HepG2 (cell line): ENCODE measurements around the gene PPP3R1. TPM values are rescaled to one million over a fixed set of nuclear protein-coding genes. Genes with fewer than 3 reads are reported as not detected.

Source experiments
- ATAC-seq: fragments of 200-7000 bp; cut with Tn5 transposase; 3 replicates; pipeline ENCODE4 v1.9.1; 2020; ENCODE audit warnings: mild to moderate bottlenecking, moderate library complexity
- BruUV-seq: library from RNA; stranded (reverse); fragments of 400-500 nt; replicated peaks from 2 replicates; lab custom pipeline; 2021; lab: Mats Ljungman, UMichigan
- CTCF ChIA-PET: fragments of 300-600 bp; formaldehyde crosslinking; extraction: SDS; loops from one replicate; lab custom pipeline; 2021; ENCODE audit warnings: low total read pairs, inconsistent platforms, low intra/inter-chr PET ratio; lab: Yijun Ruan, JAX
- POLR2A ChIA-PET: fragments of 350-600 bp; sonication (Branson Sonifier 250); formaldehyde crosslinking; loops from one replicate; lab custom pipeline; 2020; ENCODE audit warnings: antibody characterized with exemption, inconsistent platforms; lab: Yijun Ruan, JAX
- DNase-seq: peaks from one replicate; pipeline ENCODE4 v3.0.0-alpha.2; 2015; ENCODE audit warnings: low spot score
- FAIRE-seq: peaks from 3 replicates; lab custom pipeline; 2011; peaks lifted over from hg19 to GRCh38; lab: Jason Lieb, UNC
- H2AFZ ChIP-seq: one replicate; pipeline ENCODE4 v1.6.1; 2011; ENCODE audit warnings: low read length, inconsistent platforms
- H3K27ac ChIP-seq: fragments of 300-600 bp; 3 replicates; pipeline ENCODE4 v1.8.0; 2011; ENCODE audit warnings: mixed run types, mild to moderate bottlenecking, mixed read lengths, low read length, inconsistent platforms; ENCODE audit not compliant: insufficient read depth; ENCODE audit errors: extremely low read length
- H3K27me3 ChIP-seq, 2 experiments: fragments of 200-600 bp in 1 of 2; 2 replicates in 1 of 2; 3 replicates in 1 of 2; pipeline versions ENCODE4 v1.6.0 to v1.8.0; 2011; ENCODE audit warnings: low read length in 2 of 2, mild to moderate bottlenecking in 2 of 2, moderate library complexity in 2 of 2, inconsistent platforms in 1 of 2; ENCODE audit not compliant: insufficient read depth in 2 of 2, control insufficient read depth in 1 of 2
- H3K36me3 ChIP-seq, 2 experiments: fragments of 200-600 bp in 1 of 2; replicated peaks in 1 of 2; 2 replicates in 1 of 2; 3 replicates in 1 of 2; pipeline versions ENCODE4 v1.5.1 to v1.8.0; 2011; ENCODE audit warnings: low read length in 2 of 2, inconsistent platforms in 1 of 2; ENCODE audit not compliant: insufficient read depth in 2 of 2, control insufficient read depth in 1 of 2
- H3K4me1 ChIP-seq: 2 replicates; pipeline ENCODE4 v1.5.1; 2012; ENCODE audit warnings: low read length, inconsistent platforms; ENCODE audit not compliant: insufficient read depth
- H3K4me2 ChIP-seq: 2 replicates; pipeline ENCODE4 v1.6.0; 2011; ENCODE audit warnings: low read depth, low read length, inconsistent platforms
- H3K4me3 ChIP-seq, 3 experiments: fragments of 200-600 bp in 1 of 3; sonication (generic), shearing (Covaris generic) in 1 of 3; replicated peaks in 1 of 3; 2 replicates each; pipeline ENCODE4 v1.5.1; 2011 to 2016; ENCODE audit warnings: low read length in 3 of 3, inconsistent platforms in 2 of 3, low read depth in 2 of 3, mild to moderate bottlenecking in 2 of 3, control low read depth in 1 of 3, mixed read lengths in 1 of 3; ENCODE audit not compliant: insufficient read depth in 1 of 3
- H3K79me2 ChIP-seq: one replicate; pipeline ENCODE4 v1.6.1; 2011; ENCODE audit warnings: low read length, inconsistent platforms; ENCODE audit not compliant: insufficient read depth
- H3K9ac ChIP-seq: 2 replicates; pipeline ENCODE4 v1.6.0; 2011; ENCODE audit warnings: mild to moderate bottlenecking, low read depth, low read length, inconsistent platforms; ENCODE audit not compliant: insufficient read depth
- H3K9me3 ChIP-seq: 2 replicates; pipeline ENCODE4 v1.5.1; 2012; ENCODE audit warnings: mild to moderate bottlenecking, low read length
- H4K20me1 ChIP-seq: 2 replicates; pipeline ENCODE4 v1.6.0; 2011; ENCODE audit warnings: inconsistent platforms, mild to moderate bottlenecking, low read length, moderate library complexity; ENCODE audit not compliant: insufficient read depth
- KMT2B ChIP-seq: IDR thresholded peaks from 2 replicates; pipeline ENCODE4 v1.6.1; 2016; ENCODE audit warnings: missing genetic modification reagents, missing compliant biosample characterization
- MED8 ChIP-seq: sonication (generic); formaldehyde crosslinking; IDR thresholded peaks from 2 replicates; pipeline ENCODE4 v1.8.1; 2023; ENCODE audit warnings: mild to moderate bottlenecking, missing genetic modification reagents; ENCODE audit not compliant: insufficient replicate concordance
- NFIC ChIP-seq: IDR thresholded peaks from 2 replicates; pipeline ENCODE4 v1.6.1; 2012; ENCODE audit warnings: mild to moderate bottlenecking, low read length, inconsistent platforms
- PHB2 ChIP-seq: fragments of 450-650 bp; IDR thresholded peaks from 2 replicates; pipeline ENCODE4 v1.6.1; 2018; ENCODE audit not compliant: partially characterized antibody
- PLSCR1 ChIP-seq: sonication (generic); formaldehyde crosslinking; IDR thresholded peaks from 2 replicates; pipeline ENCODE4 v1.5.0; 2020; ENCODE audit warnings: missing genetic modification reagents, mild to moderate bottlenecking, borderline replicate concordance
- SIX4 ChIP-seq: sonication (generic); formaldehyde crosslinking; IDR thresholded peaks from 2 replicates; pipeline ENCODE4 v1.4.0; 2020; ENCODE audit warnings: missing genetic modification reagents
- SMARCE1 ChIP-seq: fragments of 450-650 bp; IDR thresholded peaks from 2 replicates; pipeline ENCODE4 v1.6.1; 2017; ENCODE audit warnings: borderline replicate concordance
- ZEB1 ChIP-seq: IDR thresholded peaks from 2 replicates; pipeline ENCODE4 v1.6.1; 2012; ENCODE audit warnings: mild to moderate bottlenecking, low read depth, inconsistent platforms; ENCODE audit not compliant: insufficient replicate concordance
- ZFP36 ChIP-seq: fragments of 150-350 bp; IDR thresholded peaks from 2 replicates; pipeline ENCODE4 v1.6.1; 2018; ENCODE audit warnings: borderline replicate concordance, low read length, low read depth; ENCODE audit not compliant: partially characterized antibody
- ZHX1 ChIP-seq: sonication (generic); formaldehyde crosslinking; IDR thresholded peaks from 2 replicates; pipeline ENCODE4 v1.8.1; 2022; ENCODE audit warnings: low read depth, mild to moderate bottlenecking, missing genetic modification reagents
- ZNF138 ChIP-seq: sonication (generic); formaldehyde crosslinking; IDR thresholded peaks from 2 replicates; pipeline ENCODE4 v1.5.0; 2020; ENCODE audit warnings: mild to moderate bottlenecking, low read depth, missing genetic modification reagents
- ZNF260 ChIP-seq: sonication (generic); formaldehyde crosslinking; IDR thresholded peaks from 2 replicates; pipeline ENCODE4 v1.4.0; 2020; ENCODE audit warnings: missing genetic modification reagents, low read depth, mild to moderate bottlenecking, borderline replicate concordance
- ZNF510 ChIP-seq: sonication (generic); formaldehyde crosslinking; IDR thresholded peaks from 2 replicates; pipeline ENCODE4 v1.4.0; 2020; ENCODE audit warnings: low read depth, mild to moderate bottlenecking, missing genetic modification reagents
- ZNF607 ChIP-seq: sonication (generic); formaldehyde crosslinking; IDR thresholded peaks from 2 replicates; pipeline ENCODE4 v1.5.1; 2020; ENCODE audit warnings: missing genetic modification reagents, mild to moderate bottlenecking, borderline replicate concordance
- ZNF777 ChIP-seq: sonication (generic); formaldehyde crosslinking; IDR thresholded peaks from 2 replicates; pipeline ENCODE4 v1.4.0; 2020; ENCODE audit warnings: missing genetic modification reagents
- ZNF83 ChIP-seq: sonication (generic); formaldehyde crosslinking; IDR thresholded peaks from 2 replicates; pipeline ENCODE4 v1.4.0; 2020; ENCODE audit warnings: missing genetic modification reagents, mild to moderate bottlenecking, borderline replicate concordance
- ZSCAN12 ChIP-seq: sonication (generic); formaldehyde crosslinking; IDR thresholded peaks from 2 replicates; pipeline ENCODE4 v1.9.0; 2021; ENCODE audit warnings: mild to moderate bottlenecking, missing genetic modification reagents
- whole genome bisulfite sequencing: methylation state at CpG from one replicate; pipeline ENCODE4 v1.1.6; 2017; ENCODE audit warnings: low lambda C conversion rate; 5-methylcytosine and 5-hydroxymethylcytosine counted together
- in situ Hi-C: cut with HindIII; loops from 2 replicates; pipeline ENCODE4 v1.10.0; 2017; ENCODE audit warnings: low pct_unique_long_range_greater_than_20kb; ENCODE audit not compliant: extremely low pct_ligation_motif_present
- intact Hi-C: fragments of 100-400 bp; cut with micrococcal nuclease; formaldehyde crosslinking; loops from one replicate; pipeline ENCODE4 v1.10.0; 2022; ENCODE audit not compliant: unreplicated experiment
- polyA plus RNA-seq, 8 experiments: library from polyadenylated mRNA; depleted of rRNA in 3 of 8; stranded (reverse) in 7 of 8; unstranded in 1 of 8; fragments of >200 nt; fragmentation: Illumina TruSeq in 4 of 8; extraction: Trizol in 4 of 8; gene quantifications; 2 replicates each; pipeline versions ENCODE4 v1.2.1 to v1.2.3, GENCODE V29; 2011 to 2016; ENCODE audit warnings: low read depth in 4 of 8, missing spikeins in 1 of 8, mixed read lengths in 1 of 8; ENCODE audit not compliant: insufficient read depth in 1 of 8
- total RNA-seq, 5 experiments: library from RNA; depleted of rRNA; stranded (reverse); fragments of >200 nt; fragmentation: Illumina TruSeq; extraction: Trizol; gene quantifications; 2 replicates each; pipeline ENCODE4 v1.2.3, GENCODE V29; 2016; ENCODE audit warnings: low read depth in 1 of 5
- TF ChIP-seq, protein P1 (sequence below): sonication (generic); formaldehyde crosslinking; IDR thresholded peaks from 2 replicates; pipeline ENCODE4 v1.5.1; 2020; ENCODE audit warnings: mild to moderate bottlenecking, missing genetic modification reagents, borderline replicate concordance

The PPP3R1 gene
- total and polyA plus RNA-seq, 2 of the 13 experiments (the other 11 are each of a cell fraction or from before 2014, with no cell fraction given), result 11.6 to 25.7 TPM

DNA sequence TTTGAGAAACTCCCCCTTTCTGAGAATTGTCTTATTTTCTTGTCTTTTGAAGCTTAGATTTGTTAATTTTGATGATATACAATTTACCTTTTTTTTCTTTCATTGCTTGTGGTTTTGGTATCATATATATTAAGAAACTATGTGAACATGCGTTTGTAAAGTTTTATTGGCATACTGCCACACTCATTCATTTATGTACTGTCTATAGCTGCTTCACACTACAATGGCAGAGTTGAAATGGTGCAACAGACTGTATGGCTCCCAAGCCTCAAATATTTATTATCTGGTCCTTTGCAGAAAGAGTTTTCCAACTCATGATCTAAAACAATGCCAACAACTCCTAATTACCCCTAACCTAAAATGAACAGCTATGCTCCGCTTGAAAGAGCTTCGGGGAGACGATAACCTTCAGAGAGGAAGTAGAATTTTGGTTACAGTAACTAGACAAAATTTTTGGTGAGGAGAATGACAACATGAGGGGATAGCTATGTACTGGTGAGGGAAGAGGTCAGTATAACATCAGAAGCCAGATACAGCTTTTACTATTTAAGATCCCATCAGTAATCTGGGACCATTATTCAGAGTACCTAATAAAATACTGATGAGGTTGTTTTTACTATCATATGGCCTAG is 16.1 kb downstream of the PPP3R1 start:
- WGBS, result 72% methylated on average over 4 of the region's 4 CpGs
- H4K20me1 ChIP-seq, result peaks cover 67% of the 10 kb centered on the region
- no peak overlapping the region for H3K9ac ChIP-seq
- ChIA-PET CTCF (no interaction called here), POLR2A (no interaction called here)
- no peak for FAIRE-seq
- in situ Hi-C loops (no loop called here), intact Hi-C loops (loop anchor here (2.0 kb wide), 1 partner anchor 15 kb away; no protein-coding TSS in a partner anchor)
- H2AFZ ChIP-seq, result no peak overlapping the region
- no peak overlapping the region for H3K4me2 ChIP-seq
- BruUV-seq, result no TSS peak
- no peak for ATAC-seq
- H3K27ac ChIP-seq, result no peak overlapping the region
- DNase-seq, result no peak
- H3K4me1 ChIP-seq, result peaks cover 25% of the 10 kb centered on the region
- H3K79me2 ChIP-seq, result peaks cover 97% of the 10 kb centered on the region
- peaks cover 0 to 5% of the 10 kb centered on the region in 2 experiments; a peak in 2 of 5 replicates for H3K36me3 ChIP-seq
- H3K9me3 ChIP-seq, result no peaks in the 10 kb centered on the region
- H3K4me3 ChIP-seq, result no peak overlapping the region
- H3K27me3 ChIP-seq, result no peaks in the 10 kb centered on the region
- TF ChIP-seq ZNF138 (CRISPR knock-in tag) (no peak), KMT2B (no peak), ZHX1 (CRISPR knock-in tag) (no peak), ZNF260 (no peak), PHB2 (no peak), ZFP36 (no peak), ZNF777 (no peak), ZNF510 (CRISPR knock-in tag) (no peak), ZNF83 (CRISPR knock-in tag) (no peak), SIX4 (CRISPR knock-in tag) (no peak), ZSCAN12 (no peak), SMARCE1 (no peak), PLSCR1 (no peak), NFIC (no peak), ZNF607 (CRISPR knock-in tag) (no peak), ZEB1 (no peak), MED8 (no peak)
- TF ChIP-seq, protein P1, sequence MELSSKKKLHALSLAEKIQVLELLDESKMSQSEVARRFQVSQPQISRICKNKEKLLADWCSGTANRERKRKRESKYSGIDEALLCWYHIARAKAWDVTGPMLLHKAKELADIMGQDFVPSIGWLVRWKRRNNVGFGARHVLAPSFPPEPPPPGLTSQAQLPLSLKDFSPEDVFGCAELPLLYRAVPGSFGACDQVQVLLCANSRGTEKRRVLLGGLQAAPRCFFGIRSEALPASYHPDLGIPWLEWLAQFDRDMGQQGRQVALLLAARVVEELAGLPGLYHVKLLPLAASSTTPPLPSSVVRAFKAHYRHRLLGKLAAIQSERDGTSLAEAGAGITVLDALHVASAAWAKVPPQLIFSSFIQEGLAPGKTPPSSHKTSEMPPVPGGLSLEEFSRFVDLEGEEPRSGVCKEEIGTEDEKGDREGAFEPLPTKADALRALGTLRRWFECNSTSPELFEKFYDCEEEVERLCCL (CRISPR knock-in tag), result no peak
